Lung (tissue), 12 donors: ENCODE results near the gene ITGB3. TPM values are rescaled to one million over a fixed set of nuclear protein-coding genes. Genes with fewer than 3 reads are reported as not detected.

Experiments used
- ATAC-seq: fragments of 200-7000 bp; cut with Tn5 transposase; one replicate; pipeline ENCODE4 v1.9.1; 2020; ENCODE audit warnings: moderate number of reproducible peaks; ENCODE audit not compliant: insufficient read depth, low FRiP score
- DNase-seq, 3 donors: peaks; one replicate each; pipeline ENCODE4 v3.0.0-alpha.2; 2013 to 2017
- H3K27ac ChIP-seq, 2 donors: one replicate each; pipeline ENCODE4 v1.5.1; 2013; ENCODE audit warnings: mild to moderate bottlenecking in 2 of 2, moderate library complexity in 2 of 2, control low read depth in 1 of 2, inconsistent platforms in 1 of 2, low read depth in 1 of 2, low read length in 1 of 2
- H3K27me3 ChIP-seq, 3 donors: one replicate each; pipeline ENCODE4 v1.5.1; 2013; ENCODE audit warnings: low read length in 2 of 3; ENCODE audit not compliant: control insufficient read depth in 3 of 3, insufficient read depth in 3 of 3
- H3K36me3 ChIP-seq, 4 donors: one replicate each; pipeline ENCODE4 v1.5.1; 2013; ENCODE audit warnings: low read length in 4 of 4, mild to moderate bottlenecking in 1 of 4, moderate library complexity in 1 of 4; ENCODE audit not compliant: control insufficient read depth in 4 of 4, insufficient read depth in 4 of 4
- H3K4me1 ChIP-seq, 5 donors: one replicate each; pipeline ENCODE4 v1.5.1; 2013; ENCODE audit warnings: low read length in 5 of 5, mild to moderate bottlenecking in 2 of 5, moderate library complexity in 1 of 5; ENCODE audit not compliant: control insufficient read depth in 5 of 5, insufficient read depth in 5 of 5
- H3K4me3 ChIP-seq: one replicate; pipeline ENCODE4 v1.5.1; 2013; ENCODE audit warnings: mild to moderate bottlenecking, control low read depth, moderate library complexity
- H3K9ac ChIP-seq, 2 donors: one replicate each; pipeline ENCODE4 v1.5.1; 2013; ENCODE audit warnings: low read length in 2 of 2, control low read depth in 1 of 2; ENCODE audit not compliant: insufficient read depth in 1 of 2
- H3K9me3 ChIP-seq, 4 donors: one replicate each; pipeline ENCODE4 v1.5.1; 2013; ENCODE audit warnings: low read length in 3 of 4, mild to moderate bottlenecking in 1 of 4, moderate library complexity in 1 of 4; ENCODE audit not compliant: control insufficient read depth in 4 of 4, insufficient read depth in 3 of 4
- WGBS, 2 donors: extraction: QIAGEN DNeasy Blood & Tissue Kit; methylation state at CpG; one replicate each; pipeline ENCODE4 v1.1.7; 2013; 5-methylcytosine and 5-hydroxymethylcytosine counted together
- polyA plus RNA-seq, 2 donors: library from polyadenylated mRNA; stranded (reverse); fragments of 200-250 nt; gene quantifications; one replicate each; pipeline ENCODE4 v1.2.1, GENCODE V29; 2013
- total RNA-seq, 2 donors: library from RNA; depleted of rRNA in 1 of 2; stranded (reverse); fragments of >200 nt in 1 of 2; gene quantifications; one replicate each; pipeline ENCODE4 v1.2.1, GENCODE V29; 2014 to 2021
- TF ChIP-seq, protein P1 (sequence below): IDR thresholded peaks from 2 replicates; pipeline ENCODE4 v1.5.1; 2012; ENCODE audit warnings: mild to moderate bottlenecking; ENCODE audit errors: control extremely low read depth, extremely low read depth
- donor health status: control.
- donor health status: control.
- donor health status: Bipolar disorder and iron deficiency.
- donor health status: healthy.
- donor health status: DM: yes; HTN: yes; CAD: no.

Gene ITGB3
- total and polyA plus RNA-seq, 4 donors = 1.3 to 15.9 (median 7.7) TPM

- ATAC-seq = no peak
- H3K27ac ChIP-seq = peak overlapping the region in 1 of 2 donors; percentile 51
- 12 to 22% methylated on average over 15 of the region's 15 CpGs for WGBS, 2 donors
These were observed 846 bp downstream of the ITGB3 start for GRCh38 chr17:47254403-47254943.

DNA sequence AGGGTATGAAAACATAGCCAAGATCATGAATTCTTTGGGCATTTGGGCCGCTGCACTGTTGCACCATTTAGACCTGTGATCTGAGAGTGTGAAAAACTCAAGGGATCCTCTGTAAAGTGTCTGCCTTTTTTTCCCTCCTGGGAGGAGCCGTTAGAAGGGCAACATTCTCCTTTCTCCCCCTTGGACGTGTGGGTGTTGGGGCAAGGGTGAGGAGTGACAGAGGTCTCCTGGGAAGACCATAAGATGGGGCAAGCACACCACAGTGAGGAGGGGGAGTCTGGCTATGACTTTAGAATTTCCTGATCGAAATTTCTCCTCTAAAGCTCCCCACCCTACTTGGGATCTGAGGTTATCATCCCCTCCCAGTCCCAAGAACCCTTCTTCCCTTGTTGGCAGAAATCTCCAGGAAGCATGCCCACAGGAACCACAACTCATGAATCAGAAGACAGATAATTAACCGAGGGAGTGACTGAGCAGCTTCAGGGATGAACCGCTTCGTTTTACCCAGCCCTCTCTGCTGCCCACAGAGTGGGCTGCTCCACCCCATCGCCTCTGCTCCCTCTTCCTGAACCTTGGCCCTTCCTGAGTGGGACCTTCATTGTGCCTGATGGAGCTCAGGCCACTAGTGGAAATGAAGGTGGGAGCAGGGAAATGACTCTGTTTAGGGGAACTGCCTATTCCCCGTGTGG lies 4.2 kb downstream of the ITGB3 start:
- H3K4me1 ChIP-seq = peaks cover 0 to 11% (median 4%) of the 10 kb centered on the region in 5 donors
- peaks cover 0 to 22% (median 9%) of the 10 kb centered on the region in 3 donors for H3K27me3 ChIP-seq
- TF ChIP-seq, protein P1, sequence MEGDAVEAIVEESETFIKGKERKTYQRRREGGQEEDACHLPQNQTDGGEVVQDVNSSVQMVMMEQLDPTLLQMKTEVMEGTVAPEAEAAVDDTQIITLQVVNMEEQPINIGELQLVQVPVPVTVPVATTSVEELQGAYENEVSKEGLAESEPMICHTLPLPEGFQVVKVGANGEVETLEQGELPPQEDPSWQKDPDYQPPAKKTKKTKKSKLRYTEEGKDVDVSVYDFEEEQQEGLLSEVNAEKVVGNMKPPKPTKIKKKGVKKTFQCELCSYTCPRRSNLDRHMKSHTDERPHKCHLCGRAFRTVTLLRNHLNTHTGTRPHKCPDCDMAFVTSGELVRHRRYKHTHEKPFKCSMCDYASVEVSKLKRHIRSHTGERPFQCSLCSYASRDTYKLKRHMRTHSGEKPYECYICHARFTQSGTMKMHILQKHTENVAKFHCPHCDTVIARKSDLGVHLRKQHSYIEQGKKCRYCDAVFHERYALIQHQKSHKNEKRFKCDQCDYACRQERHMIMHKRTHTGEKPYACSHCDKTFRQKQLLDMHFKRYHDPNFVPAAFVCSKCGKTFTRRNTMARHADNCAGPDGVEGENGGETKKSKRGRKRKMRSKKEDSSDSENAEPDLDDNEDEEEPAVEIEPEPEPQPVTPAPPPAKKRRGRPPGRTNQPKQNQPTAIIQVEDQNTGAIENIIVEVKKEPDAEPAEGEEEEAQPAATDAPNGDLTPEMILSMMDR = no peak
- WGBS, 2 donors = 12 to 24% methylated on average over 9 of the region's 9 CpGs
- no peak overlapping the region for H3K4me3 ChIP-seq
- DNase-seq = no peak
- peak; percentile 50 for ATAC-seq
- no peaks in the 10 kb centered on the region for H3K36me3 ChIP-seq
- no peaks in the 10 kb centered on the region for H3K9me3 ChIP-seq
- no peak overlapping the region for H3K9ac ChIP-seq
- no peak overlapping the region for H3K27ac ChIP-seq

More at GRCh38 chr17:47254403-47254943, 846 bp downstream of the ITGB3 start:
- no peaks in the 10 kb centered on the region for H3K36me3 ChIP-seq
- peaks cover 0 to 22% (median 9%) of the 10 kb centered on the region in 3 donors for H3K27me3 ChIP-seq
- TF ChIP-seq, protein P1 = no peak
- H3K9me3 ChIP-seq = no peaks in the 10 kb centered on the region
- H3K9ac ChIP-seq = no peak overlapping the region
- DNase-seq = peak in 1 of 3 donors; percentile 3
- peak overlapping the region; percentile 47 for H3K4me3 ChIP-seq
- peaks cover 0 to 11% (median 4%) of the 10 kb centered on the region in 5 donors for H3K4me1 ChIP-seq

- TF ChIP-seq, protein P1 = no peak
- Histone ChIP-seq H3K9me3 (no peaks in the 10 kb centered on the region), H3K27ac (no peak overlapping the region), H3K4me3 (no peak overlapping the region), H3K27me3 (peaks cover 0 to 2% (median 0%) of the 10 kb centered on the region in 3 donors), H3K36me3 (no peaks in the 10 kb centered on the region), H3K4me1 (peaks cover 0 to 21% (median 0%) of the 10 kb centered on the region in 5 donors), H3K9ac (no peak overlapping the region)
- ATAC-seq (no peak), DNase-seq (no peak)
- 49 to 64% methylated on average over 7 of the region's 7 CpGs for WGBS, 2 donors
These were observed 9.0 kb downstream of the ITGB3 start for GRCh38 chr17:47262586-47262985.
